HG02870 (cell line): Measurements from ENCODE around the gene BRD3OS.

Experiments used
- ATAC-seq: cut with Tn5 transposase; IDR thresholded peaks from one replicate; pipeline ENCODE4 v1.9.1; 2021; ENCODE audit warnings: mild to moderate bottlenecking, moderate library complexity; ENCODE audit not compliant: unreplicated experiment

The BRD3OS gene

GRCh38 chr9:134049772-134050588, 24.7 kb downstream of the BRD3OS start:
- ATAC-seq: no peak

GRCh38 chr9:134050726-134051125, 25.4 kb downstream of the BRD3OS start:
- no peak for ATAC-seq

GRCh38 chr9:134051319-134051718, 26.0 kb downstream of the BRD3OS start:
- no peak for ATAC-seq

GRCh38 chr9:134052491-134052890, 27.2 kb downstream of the BRD3OS start:
- ATAC-seq: no peak

- ATAC-seq: no peak
Measured at GRCh38 chr9:134052941-134053340, 27.7 kb downstream of the BRD3OS start.

GRCh38 chr9:134053401-134053871, 28.2 kb downstream of the BRD3OS start:
- ATAC-seq: no peak

- no peak for ATAC-seq
Measured at GRCh38 chr9:134053941-134054761, 28.9 kb downstream of the BRD3OS start.

- ATAC-seq: no peak
Measured at GRCh38 chr9:134054891-134055811, 29.9 kb downstream of the BRD3OS start.

- ATAC-seq: no peak
Measured at GRCh38 chr9:134055981-134056461, 30.7 kb downstream of the BRD3OS start.

- ATAC-seq: no peak
Measured at GRCh38 chr9:134056483-134057306, 31.4 kb downstream of the BRD3OS start.

GRCh38 chr9:134057307-134057657, 32.0 kb downstream of the BRD3OS start:
- no peak for ATAC-seq

- no peak for ATAC-seq
Measured at GRCh38 chr9:134057751-134058701, 32.7 kb downstream of the BRD3OS start.

- ATAC-seq: no peak
Measured at GRCh38 chr9:134058716-134059115, 33.4 kb downstream of the BRD3OS start.

- ATAC-seq: no peak
Measured at GRCh38 chr9:134059188-134059641, 33.9 kb downstream of the BRD3OS start.

GRCh38 chr9:134059661-134060395, 34.5 kb downstream of the BRD3OS start:
- peak; percentile 76 for ATAC-seq

- no peak for ATAC-seq
Measured at GRCh38 chr9:134060546-134060945, 35.3 kb downstream of the BRD3OS start.

- no peak for ATAC-seq
Measured at GRCh38 chr9:134061019-134061687, 35.9 kb downstream of the BRD3OS start.
